ENCODE results near the gene CAPZB.

DNA sequence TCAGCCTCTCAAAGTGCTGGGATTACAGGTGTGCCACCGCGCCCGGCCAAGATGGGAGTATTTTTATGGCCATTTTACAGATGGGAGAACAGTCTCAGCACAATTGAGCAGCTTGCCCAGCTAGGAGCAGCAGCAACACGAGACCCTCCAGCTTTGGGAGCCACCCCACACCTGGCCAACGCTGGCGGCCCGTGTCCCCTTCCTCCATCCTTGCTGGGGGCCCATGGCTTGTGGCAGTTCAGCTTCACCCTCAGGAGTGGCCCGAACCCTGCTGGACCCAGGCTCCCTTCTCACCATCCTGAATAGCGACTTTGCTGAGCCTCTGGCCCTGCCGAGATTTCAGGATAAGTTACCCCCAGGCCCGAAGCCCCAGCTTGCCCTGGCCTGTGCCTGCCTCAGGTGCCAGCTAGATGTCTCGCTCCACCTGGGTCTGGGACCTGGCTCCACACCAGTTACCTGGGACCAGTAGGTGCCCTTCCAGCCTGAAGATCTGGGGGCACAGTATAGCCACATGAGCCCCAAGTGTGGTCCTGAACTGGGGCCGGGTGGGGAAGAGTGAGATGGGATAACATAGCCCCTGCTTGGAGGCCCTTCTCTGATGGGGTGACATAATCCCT, 154.0 kb downstream of the CAPZB start:
- TF ChIP-seq POLR2AphosphoS5 (IDR thresholded peaks at IDR 0.05) (no peak), EP300 (IDR thresholded peaks at IDR 0.05; ENCODE audit: low read depth) (no peak), POLR2A (IDR thresholded peaks at IDR 0.05) (no peak)
- TF ChIP-seq, protein P1, sequence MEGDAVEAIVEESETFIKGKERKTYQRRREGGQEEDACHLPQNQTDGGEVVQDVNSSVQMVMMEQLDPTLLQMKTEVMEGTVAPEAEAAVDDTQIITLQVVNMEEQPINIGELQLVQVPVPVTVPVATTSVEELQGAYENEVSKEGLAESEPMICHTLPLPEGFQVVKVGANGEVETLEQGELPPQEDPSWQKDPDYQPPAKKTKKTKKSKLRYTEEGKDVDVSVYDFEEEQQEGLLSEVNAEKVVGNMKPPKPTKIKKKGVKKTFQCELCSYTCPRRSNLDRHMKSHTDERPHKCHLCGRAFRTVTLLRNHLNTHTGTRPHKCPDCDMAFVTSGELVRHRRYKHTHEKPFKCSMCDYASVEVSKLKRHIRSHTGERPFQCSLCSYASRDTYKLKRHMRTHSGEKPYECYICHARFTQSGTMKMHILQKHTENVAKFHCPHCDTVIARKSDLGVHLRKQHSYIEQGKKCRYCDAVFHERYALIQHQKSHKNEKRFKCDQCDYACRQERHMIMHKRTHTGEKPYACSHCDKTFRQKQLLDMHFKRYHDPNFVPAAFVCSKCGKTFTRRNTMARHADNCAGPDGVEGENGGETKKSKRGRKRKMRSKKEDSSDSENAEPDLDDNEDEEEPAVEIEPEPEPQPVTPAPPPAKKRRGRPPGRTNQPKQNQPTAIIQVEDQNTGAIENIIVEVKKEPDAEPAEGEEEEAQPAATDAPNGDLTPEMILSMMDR (IDR thresholded peaks at IDR 0.05) = no peak

Data from transverse colon (tissue), 4 donors.